HL-60 (cell line): Measurements from ENCODE around the gene PLPP2.

ENCODE experiments used
- CTCF ChIP-seq: IDR thresholded peaks from one replicate; pipeline ENCODE4 v1.5.1; 2011; ENCODE audit warnings: low read length, control low read depth, inconsistent platforms; ENCODE audit not compliant: insufficient read depth
- POLR2AphosphoS5 ChIP-seq: IDR thresholded peaks from 2 replicates; pipeline ENCODE4 v1.6.1; 2012; ENCODE audit warnings: low read depth
- REST ChIP-seq: IDR thresholded peaks from 2 replicates; pipeline ENCODE4 v1.6.1; 2012; ENCODE audit warnings: low read depth; ENCODE audit not compliant: insufficient replicate concordance

- TF ChIP-seq CTCF, result no peak
- no peak for TF ChIP-seq POLR2AphosphoS5
- TF ChIP-seq REST, result no peak
Measured at GRCh38 chr19:338421-338820, 47.2 kb upstream of the PLPP2 start.
